Measurements from ENCODE around the gene SYT12.

Gene SYT12

GRCh38 chr11:67010296-67010905 lies 12.5 kb upstream of the SYT12 start:
- Mint-ChIP-seq H3K27me3 (peaks cover 26 to 38% of the 10 kb centered on the region in 2 donors), H3K36me3 (no peaks in the 10 kb centered on the region), H3K27ac (no peak overlapping the region), H3K4me1 (peaks cover 0 to 9% of the 10 kb centered on the region in 2 donors), H3K4me3 (no peak overlapping the region), H3K9me3 (peaks cover 0 to 2% of the 10 kb centered on the region in 2 donors)
- no peak for ATAC-seq (replicated peaks)
- DNase-seq, result no peak

- DNase-seq (no peak), ATAC-seq (replicated peaks) (no peak)
- H3K27me3 Mint-ChIP-seq, result peaks cover 33 to 54% of the 10 kb centered on the region in 2 donors
- H3K4me3 Mint-ChIP-seq, result no peak overlapping the region
- H3K9me3 Mint-ChIP-seq, result peaks cover 0 to under 1% of the 10 kb centered on the region in 2 donors
- peaks cover under 1 to 2% of the 10 kb centered on the region in 2 donors for H3K36me3 Mint-ChIP-seq
- peaks cover 0 to 5% of the 10 kb centered on the region in 2 donors for H3K4me1 Mint-ChIP-seq
- H3K27ac Mint-ChIP-seq, result no peak overlapping the region
Observed at GRCh38 chr11:67013511-67014045, 9.4 kb upstream of the SYT12 start.

DNA sequence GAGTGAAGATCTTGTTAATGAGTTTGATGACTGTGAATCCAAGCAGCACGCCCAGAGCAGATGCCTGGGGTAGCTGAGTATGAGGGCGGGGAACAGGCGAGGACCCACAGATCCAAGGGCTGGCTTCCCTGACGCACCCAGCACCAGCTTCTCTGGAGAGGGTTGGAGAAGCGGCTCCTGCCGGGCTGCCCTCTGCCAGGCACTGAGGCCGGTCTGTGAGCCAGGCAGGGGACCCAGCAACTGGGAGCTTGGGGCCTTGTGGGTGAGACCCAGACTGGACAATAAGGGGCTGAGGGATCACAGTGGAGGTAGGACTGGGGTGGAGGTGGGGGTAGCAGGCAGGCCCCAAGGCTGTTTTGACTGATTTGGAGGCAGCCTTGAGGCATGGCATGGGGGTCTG lies 8.6 kb upstream of the SYT12 start:
- H3K36me3 Mint-ChIP-seq, result peaks cover 5 to 6% of the 10 kb centered on the region in 2 donors

DNA sequence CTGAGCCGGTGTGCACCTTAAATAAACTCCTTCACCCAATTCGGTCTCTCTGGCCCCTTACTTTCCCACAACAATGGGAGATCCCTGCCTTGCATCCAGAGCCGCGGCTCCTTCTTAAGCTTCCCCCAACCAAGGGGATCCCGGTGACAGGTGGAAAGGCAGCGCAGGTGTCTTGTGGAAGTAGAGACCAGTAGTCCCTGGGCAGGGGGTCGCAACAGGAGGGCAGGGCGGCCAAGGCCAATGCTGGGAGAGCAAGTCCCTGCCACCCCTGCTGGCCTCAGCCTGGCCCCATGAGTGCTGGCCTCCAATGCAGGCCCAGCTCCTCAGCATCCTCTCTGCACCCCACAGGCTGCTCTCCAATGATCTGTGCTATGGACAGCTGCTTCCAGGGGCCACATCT lies 7.9 kb upstream of the SYT12 start:
- peaks cover 4 to 5% of the 10 kb centered on the region in 2 donors for H3K9me3 Mint-ChIP-seq
- H3K27me3 Mint-ChIP-seq, result peaks cover 36 to 56% of the 10 kb centered on the region in 2 donors
- DNase-seq (no peak), ATAC-seq (replicated peaks) (no peak)
- H3K27ac Mint-ChIP-seq, result no peak overlapping the region
- no peak overlapping the region for H3K4me3 Mint-ChIP-seq
- H3K36me3 Mint-ChIP-seq, result peaks cover 5 to 6% of the 10 kb centered on the region in 2 donors
- H3K4me1 Mint-ChIP-seq, result peaks cover 2 to 5% of the 10 kb centered on the region in 2 donors

More for the DNA sequence above, 8.6 kb upstream of the SYT12 start:
- Mint-ChIP-seq H3K27ac (no peak overlapping the region), H3K4me3 (no peak overlapping the region), H3K27me3 (peaks cover 38 to 58% of the 10 kb centered on the region in 2 donors), H3K4me1 (peaks cover 0 to 5% of the 10 kb centered on the region in 2 donors), H3K9me3 (peaks cover 4 to 5% of the 10 kb centered on the region in 2 donors)
- DNase-seq (no peak), ATAC-seq (replicated peaks) (no peak)

DNA sequence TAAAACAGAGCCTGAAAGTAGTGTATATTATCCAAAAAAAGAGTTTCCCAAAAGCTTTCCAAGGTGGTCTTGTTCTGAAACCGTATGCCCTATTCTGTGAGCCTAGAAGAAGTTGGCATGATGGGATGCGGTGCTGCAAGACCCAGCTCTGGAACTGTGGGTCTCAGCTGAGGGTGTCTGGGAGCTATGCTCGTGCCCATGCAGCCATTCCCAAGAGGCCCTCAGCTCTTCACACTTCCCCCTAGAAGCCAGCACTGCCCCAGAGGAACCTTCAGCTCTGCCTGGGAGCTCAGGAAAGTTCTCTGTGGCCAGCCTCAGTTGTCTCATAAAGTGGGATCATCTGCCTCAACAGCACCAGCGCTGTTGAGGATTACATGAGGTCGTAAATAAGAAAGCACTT lies 6.4 kb upstream of the SYT12 start:
- DNase-seq (no peak), ATAC-seq (replicated peaks) (no peak)
- peaks cover 5 to 6% of the 10 kb centered on the region in 2 donors for H3K36me3 Mint-ChIP-seq
- H3K9me3 Mint-ChIP-seq, result peaks cover 4 to 5% of the 10 kb centered on the region in 2 donors
- H3K4me1 Mint-ChIP-seq, result peaks cover 3 to 9% of the 10 kb centered on the region in 2 donors
- no peak overlapping the region for H3K27ac Mint-ChIP-seq
- H3K27me3 Mint-ChIP-seq, result peaks cover 50 to 67% of the 10 kb centered on the region in 2 donors
- no peak overlapping the region for H3K4me3 Mint-ChIP-seq

GRCh38 chr11:67020949-67021348 lies 2.0 kb upstream of the SYT12 start:
- Mint-ChIP-seq H3K4me3 (no peak overlapping the region), H3K27me3 (peaks cover 55 to 69% of the 10 kb centered on the region in 2 donors), H3K4me1 (peaks cover 24 to 31% of the 10 kb centered on the region in 2 donors), H3K27ac (no peak overlapping the region), H3K9me3 (peaks cover 4 to 5% of the 10 kb centered on the region in 2 donors), H3K36me3 (peaks cover 5 to 6% of the 10 kb centered on the region in 2 donors)
- peak; percentile 38 to 58 for ATAC-seq (replicated peaks)
- DNase-seq, result no peak

GRCh38 chr11:67022341-67022933 lies 497 bp upstream of the SYT12 start:
- Mint-ChIP-seq H3K36me3 (peaks cover 5 to 6% of the 10 kb centered on the region in 2 donors), H3K4me1 (peaks cover 24 to 26% of the 10 kb centered on the region in 2 donors), H3K4me3 (no peak overlapping the region), H3K27ac (no peak overlapping the region), H3K27me3 (peaks cover 66 to 76% of the 10 kb centered on the region in 2 donors), H3K9me3 (peaks cover 4 to 5% of the 10 kb centered on the region in 2 donors)
- ATAC-seq (replicated peaks), result no peak
- DNase-seq, result no peak

GRCh38 chr11:67023957-67024353 lies 1.0 kb downstream of the SYT12 start:
- Mint-ChIP-seq H3K4me1 (peaks cover 26% of the 10 kb centered on the region in 2 donors), H3K27ac (no peak overlapping the region), H3K27me3 (peaks cover 63 to 81% of the 10 kb centered on the region in 2 donors), H3K9me3 (peaks cover under 1 to 1% of the 10 kb centered on the region in 2 donors), H3K36me3 (peaks cover 0 to 1% of the 10 kb centered on the region in 2 donors), H3K4me3 (peak overlapping the region; percentile 69 to 79)
- DNase-seq (no peak), ATAC-seq (replicated peaks) (no peak)

DNA sequence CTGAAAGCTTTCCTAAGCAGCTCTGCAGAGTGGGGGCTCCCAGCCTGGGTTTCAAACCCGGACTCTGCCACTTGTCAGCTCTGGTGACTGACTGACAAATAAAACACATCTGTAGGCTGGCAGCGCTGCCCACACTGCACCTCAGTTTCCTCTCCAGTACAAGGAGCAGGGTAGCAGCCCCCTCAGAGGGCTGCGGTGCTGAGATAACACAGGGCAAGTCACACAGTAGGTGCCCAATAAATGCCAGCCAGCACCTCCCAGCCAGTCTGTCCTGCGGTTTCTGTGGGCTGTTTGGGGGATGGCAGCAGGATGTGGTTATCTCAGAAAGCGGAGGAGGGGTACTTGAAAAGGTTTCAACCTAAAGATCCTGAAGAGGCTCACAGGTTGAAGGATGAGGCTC lies 1.5 kb downstream of the SYT12 start:
- Mint-ChIP-seq H3K9me3 (no peaks in the 10 kb centered on the region), H3K36me3 (no peaks in the 10 kb centered on the region), H3K27ac (no peak overlapping the region), H3K27me3 (peaks cover 66 to 84% of the 10 kb centered on the region in 2 donors), H3K4me3 (peak overlapping the region in 1 of 2 donors; percentile 35), H3K4me1 (peaks cover 26% of the 10 kb centered on the region in 2 donors)
- ATAC-seq (replicated peaks) (peak; percentile 31 to 57), DNase-seq (peak; percentile 21)

- DNase-seq (no peak), ATAC-seq (replicated peaks) (no peak)
- H3K4me3 Mint-ChIP-seq, result no peak overlapping the region
- no peaks in the 10 kb centered on the region for H3K36me3 Mint-ChIP-seq
- peaks cover 67 to 87% of the 10 kb centered on the region in 2 donors for H3K27me3 Mint-ChIP-seq
- no peak overlapping the region for H3K27ac Mint-ChIP-seq
- no peaks in the 10 kb centered on the region for H3K9me3 Mint-ChIP-seq
- peaks cover 24 to 26% of the 10 kb centered on the region in 2 donors for H3K4me1 Mint-ChIP-seq
Observed at GRCh38 chr11:67024966-67025365, 2.0 kb downstream of the SYT12 start.

DNA sequence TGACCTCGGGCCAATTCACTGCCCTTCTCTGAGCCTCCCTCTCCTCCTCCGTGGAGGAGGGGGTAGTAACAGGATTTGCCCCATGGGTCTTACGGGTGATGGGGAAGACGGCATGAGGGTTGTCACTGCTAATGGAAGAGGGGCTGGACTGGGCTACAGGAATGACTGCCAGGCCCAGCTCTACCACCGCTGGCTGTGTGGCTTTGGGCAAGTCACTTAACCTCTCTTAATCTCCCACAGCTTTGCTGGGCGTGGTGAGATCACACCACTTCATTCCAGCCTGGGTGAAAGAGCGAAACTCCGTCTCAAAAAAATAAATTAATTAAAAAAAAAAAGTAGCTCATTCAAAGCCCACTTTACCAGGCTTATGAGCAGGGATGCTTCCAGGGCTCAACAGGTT lies 2.8 kb downstream of the SYT12 start:
- H3K9me3 Mint-ChIP-seq, result no peaks in the 10 kb centered on the region
- peaks cover 67 to 91% of the 10 kb centered on the region in 2 donors for H3K27me3 Mint-ChIP-seq
- DNase-seq (no peak), ATAC-seq (replicated peaks) (no peak)
- no peaks in the 10 kb centered on the region for H3K36me3 Mint-ChIP-seq
- H3K4me3 Mint-ChIP-seq, result no peak overlapping the region
- no peak overlapping the region for H3K27ac Mint-ChIP-seq
- H3K4me1 Mint-ChIP-seq, result peaks cover 22 to 26% of the 10 kb centered on the region in 2 donors

GRCh38 chr11:67026941-67027340 lies 4.0 kb downstream of the SYT12 start:
- Mint-ChIP-seq H3K27ac (no peak overlapping the region), H3K36me3 (no peaks in the 10 kb centered on the region), H3K9me3 (no peaks in the 10 kb centered on the region), H3K27me3 (peaks cover 68 to 91% of the 10 kb centered on the region in 2 donors), H3K4me3 (no peak overlapping the region), H3K4me1 (peaks cover 30 to 31% of the 10 kb centered on the region in 2 donors)
- DNase-seq (no peak), ATAC-seq (replicated peaks) (no peak)

DNA sequence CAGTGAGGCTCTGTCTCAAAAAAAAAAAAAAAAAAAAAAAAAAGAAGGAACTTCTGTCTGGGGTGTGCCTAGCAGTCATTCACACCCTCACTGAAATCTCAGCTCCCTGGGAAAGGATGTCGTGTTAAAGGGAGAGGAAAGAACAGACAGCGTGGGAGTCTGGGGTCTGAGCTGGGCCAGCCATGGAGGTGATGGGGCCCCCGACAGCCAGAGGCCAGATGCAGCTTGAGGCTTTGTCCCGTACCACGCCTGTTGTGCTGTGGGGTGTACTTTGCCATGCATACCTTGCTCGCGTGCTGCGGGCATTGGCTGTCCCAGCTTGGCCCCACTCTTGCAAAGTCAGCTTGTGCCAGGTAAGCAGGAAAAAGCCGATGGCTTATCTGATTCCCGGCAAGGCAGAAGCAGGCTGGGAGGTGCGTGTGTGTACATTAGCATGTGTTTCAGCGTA lies 4.6 kb downstream of the SYT12 start:
- Mint-ChIP-seq H3K9me3 (no peaks in the 10 kb centered on the region), H3K36me3 (no peaks in the 10 kb centered on the region), H3K27ac (no peak overlapping the region), H3K27me3 (peaks cover 68 to 91% of the 10 kb centered on the region in 2 donors), H3K4me1 (peaks cover 28 to 34% of the 10 kb centered on the region in 2 donors), H3K4me3 (no peak overlapping the region)
- no peak for DNase-seq
- peak in 1 of 2 donors; percentile 11 for ATAC-seq (replicated peaks)

- Mint-ChIP-seq H3K27me3 (peaks cover 66 to 90% of the 10 kb centered on the region in 2 donors), H3K36me3 (no peaks in the 10 kb centered on the region), H3K4me3 (no peak overlapping the region), H3K4me1 (peaks cover 27 to 34% of the 10 kb centered on the region in 2 donors), H3K9me3 (no peaks in the 10 kb centered on the region), H3K27ac (no peak overlapping the region)
- ATAC-seq (replicated peaks) (peak; percentile 48 to 66), DNase-seq (no peak)
Observed at GRCh38 chr11:67027943-67028542, 5.1 kb downstream of the SYT12 start.

All from stimulated activated naive B cell treated with anti-CD40 and anti-IgM and Interleukin-4, amounts not matched to agents 10 μg/mL and 1 μg/mL and 100 μg/mL, for 72 hours (primary cell).